PC-9 (cell line): ENCODE measurements around the gene FAM81A.

Source experiments
- EZH2 ChIP-seq: fragments of 200-600 bp; sonication (generic); IDR thresholded peaks from 2 replicates; pipeline ENCODE4 v1.8.0; 2017; ENCODE audit warnings: antibody characterized with exemption, low read depth
- TF ChIP-seq, protein P1 (sequence below): fragments of 200-600 bp; sonication (generic); conservative IDR thresholded peaks from 2 replicates; pipeline ENCODE4 v1.6.1; 2017; ENCODE audit warnings: mixed run types, antibody characterized with exemption, mild to moderate bottlenecking, moderate library complexity

- TF ChIP-seq, protein P1, sequence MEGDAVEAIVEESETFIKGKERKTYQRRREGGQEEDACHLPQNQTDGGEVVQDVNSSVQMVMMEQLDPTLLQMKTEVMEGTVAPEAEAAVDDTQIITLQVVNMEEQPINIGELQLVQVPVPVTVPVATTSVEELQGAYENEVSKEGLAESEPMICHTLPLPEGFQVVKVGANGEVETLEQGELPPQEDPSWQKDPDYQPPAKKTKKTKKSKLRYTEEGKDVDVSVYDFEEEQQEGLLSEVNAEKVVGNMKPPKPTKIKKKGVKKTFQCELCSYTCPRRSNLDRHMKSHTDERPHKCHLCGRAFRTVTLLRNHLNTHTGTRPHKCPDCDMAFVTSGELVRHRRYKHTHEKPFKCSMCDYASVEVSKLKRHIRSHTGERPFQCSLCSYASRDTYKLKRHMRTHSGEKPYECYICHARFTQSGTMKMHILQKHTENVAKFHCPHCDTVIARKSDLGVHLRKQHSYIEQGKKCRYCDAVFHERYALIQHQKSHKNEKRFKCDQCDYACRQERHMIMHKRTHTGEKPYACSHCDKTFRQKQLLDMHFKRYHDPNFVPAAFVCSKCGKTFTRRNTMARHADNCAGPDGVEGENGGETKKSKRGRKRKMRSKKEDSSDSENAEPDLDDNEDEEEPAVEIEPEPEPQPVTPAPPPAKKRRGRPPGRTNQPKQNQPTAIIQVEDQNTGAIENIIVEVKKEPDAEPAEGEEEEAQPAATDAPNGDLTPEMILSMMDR = no peak
- TF ChIP-seq EZH2 = no peak
Measured at GRCh38 chr15:59516655-59517461, 78.9 kb downstream of the FAM81A start.
